Calu3 (cell line): ENCODE data around the gene RPL27. TPM values are rescaled to one million over a fixed set of nuclear protein-coding genes. Genes with fewer than 3 reads are reported as not detected.
"Not testable (repeated sequence)": the region's sequence is repeated elsewhere in the genome, so short reads cannot be mapped to it uniquely, and the experiment has no call there.

ENCODE experiments used
- BruUV-seq: library from RNA; stranded (reverse); fragments of 400-500 nt; replicated peaks from 2 replicates; lab custom pipeline; 2021; lab: Mats Ljungman, UMichigan
- CTCF ChIA-PET: fragments of 300-600 bp; sonication (Branson Sonifier 250); formaldehyde crosslinking; loops from one replicate; lab custom pipeline; 2022; ENCODE audit warnings: antibody characterized with exemption; lab: Charles Lee
- DNase-seq: peaks from one replicate; pipeline ENCODE4 v3.0.0; 2022
- H3K27ac Mint-ChIP-seq: one replicate; pipeline ENCODE4 v1.8.0; 2022; ENCODE audit warnings: mixed read lengths; ENCODE audit not compliant: unreplicated experiment
- H3K27me3 Mint-ChIP-seq: one replicate; pipeline ENCODE4 v1.8.0; 2022; ENCODE audit warnings: mixed read lengths; ENCODE audit not compliant: unreplicated experiment
- H3K36me3 Mint-ChIP-seq: one replicate; pipeline ENCODE4 v1.8.0; 2022; ENCODE audit warnings: mild to moderate bottlenecking, moderate library complexity, mixed read lengths; ENCODE audit not compliant: insufficient read depth, unreplicated experiment
- H3K4me1 Mint-ChIP-seq: one replicate; pipeline ENCODE4 v1.8.0; 2022; ENCODE audit warnings: mild to moderate bottlenecking, low read depth, mixed read lengths; ENCODE audit not compliant: unreplicated experiment
- H3K4me3 Mint-ChIP-seq: one replicate; pipeline ENCODE4 v1.8.0; 2022; ENCODE audit warnings: mild to moderate bottlenecking, low read depth, moderate library complexity, mixed read lengths; ENCODE audit not compliant: unreplicated experiment
- H3K9me3 Mint-ChIP-seq: one replicate; pipeline ENCODE4 v1.8.0; 2022; ENCODE audit warnings: low read depth, mixed read lengths; ENCODE audit not compliant: unreplicated experiment
- intact Hi-C: fragments of 100-400 bp; cut with micrococcal nuclease; formaldehyde crosslinking; loops from one replicate; pipeline ENCODE4 v1.10.0; 2022; ENCODE audit not compliant: unreplicated experiment
- total RNA-seq: library from RNA; stranded (reverse); gene quantifications from 2 replicates; pipeline ENCODE4 v1.2.3, GENCODE V29; 2022
- TF ChIP-seq, protein P1 (sequence below): fragments of 200-600 bp; IDR thresholded peaks from one replicate; pipeline ENCODE4 v1.8.0; 2022; ENCODE audit warnings: antibody characterized with exemption; ENCODE audit not compliant: unreplicated experiment

The RPL27 gene
- total RNA-seq, 1 experiment from 2014 or later, result 1,292 TPM

- Mint-ChIP-seq H3K27me3 (no peaks in the 10 kb centered on the region), H3K4me3 (peak within 1 kb of the TSS; percentile 78)
- CTCF ChIA-PET, result interaction anchor here (0.6 to 1.3 kb wide), 6 partner anchors 11 to 140 kb away, joined by 3 to 7 read pairs (median 3); partner anchors contain the start of genes BECN1 and RPL27
Observed at GRCh38 chr17:42964161-42964932, 33.9 kb upstream of the RPL27 start, which contains the start of gene AARSD1. TSS of gene AARSD1 (minus strand) at chr17:42964454. CDS start at chr17:42964440, 14 bp downstream.

GRCh38 chr17:42967925-42968324 is 30.3 kb upstream of the RPL27 start:
- H3K27ac Mint-ChIP-seq, result no peak overlapping the region
- H3K36me3 Mint-ChIP-seq, result peaks cover 19% of the 10 kb centered on the region
- intact Hi-C loops, result no loop called here
- BruUV-seq, result no TSS peak
- no peaks in the 10 kb centered on the region for H3K9me3 Mint-ChIP-seq
- no peak overlapping the region for H3K4me3 Mint-ChIP-seq
- no peaks in the 10 kb centered on the region for H3K27me3 Mint-ChIP-seq
- TF ChIP-seq, protein P1, sequence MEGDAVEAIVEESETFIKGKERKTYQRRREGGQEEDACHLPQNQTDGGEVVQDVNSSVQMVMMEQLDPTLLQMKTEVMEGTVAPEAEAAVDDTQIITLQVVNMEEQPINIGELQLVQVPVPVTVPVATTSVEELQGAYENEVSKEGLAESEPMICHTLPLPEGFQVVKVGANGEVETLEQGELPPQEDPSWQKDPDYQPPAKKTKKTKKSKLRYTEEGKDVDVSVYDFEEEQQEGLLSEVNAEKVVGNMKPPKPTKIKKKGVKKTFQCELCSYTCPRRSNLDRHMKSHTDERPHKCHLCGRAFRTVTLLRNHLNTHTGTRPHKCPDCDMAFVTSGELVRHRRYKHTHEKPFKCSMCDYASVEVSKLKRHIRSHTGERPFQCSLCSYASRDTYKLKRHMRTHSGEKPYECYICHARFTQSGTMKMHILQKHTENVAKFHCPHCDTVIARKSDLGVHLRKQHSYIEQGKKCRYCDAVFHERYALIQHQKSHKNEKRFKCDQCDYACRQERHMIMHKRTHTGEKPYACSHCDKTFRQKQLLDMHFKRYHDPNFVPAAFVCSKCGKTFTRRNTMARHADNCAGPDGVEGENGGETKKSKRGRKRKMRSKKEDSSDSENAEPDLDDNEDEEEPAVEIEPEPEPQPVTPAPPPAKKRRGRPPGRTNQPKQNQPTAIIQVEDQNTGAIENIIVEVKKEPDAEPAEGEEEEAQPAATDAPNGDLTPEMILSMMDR, result no peak
- DNase-seq, result no peak
- H3K4me1 Mint-ChIP-seq, result peaks cover 11% of the 10 kb centered on the region
- CTCF ChIA-PET, result no interaction called here

More at GRCh38 chr17:42964161-42964932, 33.9 kb upstream of the RPL27 start, which contains the start of gene AARSD1:
- TSS peak; percentile 93 for BruUV-seq
- intact Hi-C loops, result no loop called here
- DNase-seq, result peak; percentile 95
- Mint-ChIP-seq H3K36me3 (peaks cover 46% of the 10 kb centered on the region), H3K4me1 (peaks cover 12% of the 10 kb centered on the region), H3K27ac (peak within 1 kb of the TSS; percentile 85), H3K9me3 (no peaks in the 10 kb centered on the region)
- TF ChIP-seq, protein P1, result no peak

DNA sequence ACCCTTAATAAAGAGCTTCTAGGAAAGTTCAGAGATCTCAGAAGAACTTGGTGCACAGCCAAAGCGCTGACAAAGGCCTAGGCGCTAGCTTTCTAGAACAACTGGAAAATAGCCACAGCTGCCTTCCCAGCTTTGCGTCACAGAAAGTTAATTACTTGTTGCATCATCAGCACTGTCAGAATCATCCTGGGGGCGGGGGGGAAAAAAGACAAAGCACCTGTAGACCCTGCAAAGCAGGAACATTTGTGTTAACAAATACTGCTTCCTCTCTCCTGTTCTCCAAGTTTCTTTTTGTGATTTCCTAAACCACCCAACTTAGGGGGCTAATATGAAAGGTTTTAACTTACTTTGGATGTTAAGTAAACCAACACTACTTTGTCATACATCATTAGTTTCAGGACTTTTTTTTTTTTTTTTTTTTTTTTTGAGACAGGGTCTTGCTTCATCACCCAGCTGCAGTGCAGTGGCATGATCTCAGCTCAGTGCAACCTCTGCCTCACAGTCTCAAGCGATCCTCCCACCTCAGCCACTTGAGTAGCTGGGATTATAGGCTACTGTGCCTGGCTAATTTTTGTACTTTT is 29.1 kb upstream of the RPL27 start:
- H3K4me1 Mint-ChIP-seq, result no peaks in the 10 kb centered on the region
- CTCF ChIA-PET, result no interaction called here
- intact Hi-C loops, result no loop called here
- no peak overlapping the region for H3K27ac Mint-ChIP-seq
- no TSS peak for BruUV-seq
- H3K9me3 Mint-ChIP-seq, result no peaks in the 10 kb centered on the region
- no peak for DNase-seq
- H3K27me3 Mint-ChIP-seq, result no peaks in the 10 kb centered on the region
- TF ChIP-seq, protein P1, result no peak
- peaks cover 15% of the 10 kb centered on the region for H3K36me3 Mint-ChIP-seq
- no peak overlapping the region for H3K4me3 Mint-ChIP-seq

- no TSS peak for BruUV-seq
- CTCF ChIA-PET, result interaction anchor here (1.0 kb wide), 1 partner anchor 8 kb away, joined by 3 read pairs; the partner anchor contains the start of genes PTGES3L and RUNDC1
- no peak overlapping the region for H3K4me3 Mint-ChIP-seq
Observed at GRCh38 chr17:42971589-42971988, 26.6 kb upstream of the RPL27 start.

DNA sequence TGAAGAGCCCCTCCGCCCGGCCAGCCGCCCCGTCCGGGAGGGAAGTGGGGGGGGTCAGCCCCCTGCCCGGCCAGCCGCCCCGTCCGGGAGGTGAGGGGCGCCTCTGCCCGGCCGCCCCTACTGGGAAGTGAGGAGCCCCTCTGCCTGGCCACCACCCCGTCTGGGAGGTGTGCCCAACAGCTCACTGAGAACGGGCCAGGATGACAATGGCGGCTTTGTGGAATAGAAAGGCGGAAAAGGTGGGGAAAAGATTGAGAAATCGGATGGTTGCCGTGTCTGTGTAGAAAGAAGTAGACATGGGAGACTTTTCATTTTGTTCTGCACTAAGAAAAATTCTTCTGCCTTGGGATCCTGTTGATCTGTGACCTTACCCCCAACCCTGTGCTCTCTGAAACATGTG is 24.9 kb upstream of the RPL27 start:
- DNase-seq, H3K27me3 Mint-ChIP-seq, H3K36me3 Mint-ChIP-seq, H3K4me3 Mint-ChIP-seq, intact Hi-C loops, H3K9me3 Mint-ChIP-seq, BruUV-seq, CTCF ChIA-PET, H3K4me1 Mint-ChIP-seq, H3K27ac Mint-ChIP-seq: not testable (repeated sequence)

More at GRCh38 chr17:42971589-42971988, 26.6 kb upstream of the RPL27 start:
- no peaks in the 10 kb centered on the region for H3K27me3 Mint-ChIP-seq
- H3K4me1 Mint-ChIP-seq, result no peaks in the 10 kb centered on the region
- intact Hi-C loops, result no loop called here
- no peaks in the 10 kb centered on the region for H3K36me3 Mint-ChIP-seq
- no peak for DNase-seq
- H3K9me3 Mint-ChIP-seq, result no peaks in the 10 kb centered on the region
- H3K27ac Mint-ChIP-seq, result no peak overlapping the region
- TF ChIP-seq, protein P1, result no peak
